ENCODE results near the gene TTC9B. TPM values are rescaled to one million over a fixed set of nuclear protein-coding genes. Genes with fewer than 3 reads are reported as not detected.
A peak's percentile ranks its signal among the peaks of the same experiment; 100 is the strongest.

TTC9B gene
- total and polyA plus RNA-seq, 2 of the 13 experiments (the other 11 are each of a cell fraction or from before 2014, with no cell fraction given): not detected

DNA sequence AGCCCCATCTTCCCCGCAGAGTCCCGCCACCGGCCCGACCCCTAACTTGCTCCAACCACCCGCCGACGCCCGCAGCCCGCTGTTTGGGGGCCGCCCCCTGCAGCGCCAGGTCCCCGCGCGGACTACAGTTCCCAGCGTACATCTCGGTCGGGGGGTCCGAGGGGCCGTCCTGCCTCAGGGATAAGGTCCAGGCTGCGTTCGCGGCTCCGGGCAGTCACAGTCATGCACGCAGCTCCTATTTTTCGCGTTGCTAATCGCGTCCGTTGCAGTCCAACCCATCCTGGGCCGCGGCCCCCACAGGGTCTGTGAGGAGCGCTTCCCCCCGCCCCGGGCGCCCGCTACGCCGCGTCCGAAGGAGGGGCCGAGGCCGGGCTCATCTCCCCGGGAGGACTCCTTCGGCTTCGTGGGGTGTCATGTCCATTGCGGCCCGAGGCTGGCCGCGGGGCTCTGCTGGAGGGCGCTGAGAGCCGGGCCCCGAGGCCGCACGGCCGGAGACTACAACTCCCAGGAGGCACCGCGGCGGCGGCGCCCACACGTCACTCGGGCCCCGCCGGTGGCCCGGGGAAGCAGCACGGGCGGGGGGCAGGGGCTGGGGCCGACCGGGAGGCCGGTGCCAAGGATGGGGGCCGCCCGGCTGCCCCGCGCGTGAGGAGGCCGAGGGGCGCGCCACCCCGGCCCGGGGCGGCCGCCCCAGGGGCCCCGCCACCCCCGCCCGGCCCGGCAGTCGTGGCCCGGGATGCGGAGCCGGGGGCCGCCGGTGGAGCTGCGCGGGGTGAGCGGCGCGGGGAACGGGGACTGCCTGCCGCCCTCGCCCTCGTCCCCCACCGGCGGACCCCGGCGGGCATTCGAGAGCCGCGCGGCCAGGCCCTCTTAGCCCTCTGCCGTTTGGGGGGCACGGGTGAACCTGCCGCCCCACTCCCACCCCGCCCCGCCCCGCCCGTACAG, 27.0 kb downstream of the TTC9B start, which contains the start of gene MAP3K10 (continued):
- TF ChIP-seq ZFX (CRISPR knock-in tag; IDR thresholded peaks at IDR 0.05; ENCODE audit: low read depth) (peak; percentile 94), RORA (CRISPR knock-in tag; IDR thresholded peaks at IDR 0.05) (no peak), ZNF33B (CRISPR knock-in tag; IDR thresholded peaks at IDR 0.05) (peak; percentile 41; the same call in 1 of the 2 replicates), TCF7L2 (IDR thresholded peaks at IDR 0.05; ENCODE audit: low read depth, low read length) (no peak), DMAP1 (CRISPR knock-in tag; IDR thresholded peaks at IDR 0.05) (peak; percentile 32; the same call in 1 of the 2 replicates), ARID2 (CRISPR knock-in tag; IDR thresholded peaks at IDR 0.05; ENCODE audit: borderline replicate concordance) (no peak), ZNF121 (CRISPR knock-in tag; IDR thresholded peaks at IDR 0.05) (peak; percentile 51; the same call in 1 of the 2 replicates), ZNF326 (CRISPR knock-in tag; IDR thresholded peaks at IDR 0.05; ENCODE audit: borderline replicate concordance) (no peak), SMYD3 (CRISPR knock-in tag; IDR thresholded peaks at IDR 0.05) (no peak), ATM (IDR thresholded peaks at IDR 0.05; ENCODE audit: borderline replicate concordance) (no peak), TBX3 (IDR thresholded peaks at IDR 0.05; ENCODE audit: borderline replicate concordance) (no peak), KMT2A (CRISPR knock-in tag; IDR thresholded peaks at IDR 0.05) (no peak), MED13 (CRISPR knock-in tag; IDR thresholded peaks at IDR 0.05) (peak; percentile 71; the same call in 1 of the 2 replicates), ZFP37 (CRISPR knock-in tag; IDR thresholded peaks at IDR 0.05; ENCODE audit: borderline replicate concordance) (no peak), TRIM24 (CRISPR knock-in tag; IDR thresholded peaks at IDR 0.05) (no peak), ZMAT3 (CRISPR knock-in tag; conservative IDR thresholded peaks at IDR 0.05) (0 out of 2 replicates have a peak, but pooled peaks have one; percentile 59), POLR2AphosphoS5 (IDR thresholded peaks at IDR 0.05; ENCODE audit: low read depth, low read length) (peak; percentile 38; the same call in 1 of the 2 replicates), NFE2L1 (CRISPR knock-in tag; IDR thresholded peaks at IDR 0.05; ENCODE audit: borderline replicate concordance) (no peak), SATB2 (CRISPR knock-in tag; IDR thresholded peaks at IDR 0.05) (no peak; the same call in 1 of the 2 replicates), AGO2 (optimal IDR thresholded peaks at IDR 0.05; ENCODE audit: low read depth, low read length) (no peak), KLF16 (CRISPR knock-in tag; IDR thresholded peaks at IDR 0.05) (no peak), NR2F1 (CRISPR knock-in tag; IDR thresholded peaks at IDR 0.05) (no peak), NFKB2 (CRISPR knock-in tag; IDR thresholded peaks at IDR 0.05; ENCODE audit: borderline replicate concordance) (peak; percentile 68; the same call in 1 of the 2 replicates)
- TF ChIP-seq, protein P1, sequence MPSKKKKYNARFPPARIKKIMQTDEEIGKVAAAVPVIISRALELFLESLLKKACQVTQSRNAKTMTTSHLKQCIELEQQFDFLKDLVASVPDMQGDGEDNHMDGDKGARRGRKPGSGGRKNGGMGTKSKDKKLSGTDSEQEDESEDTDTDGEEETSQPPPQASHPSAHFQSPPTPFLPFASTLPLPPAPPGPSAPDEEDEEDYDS (CRISPR knock-in tag; IDR thresholded peaks at IDR 0.05): no peak
- TF ChIP-seq, protein P2, sequence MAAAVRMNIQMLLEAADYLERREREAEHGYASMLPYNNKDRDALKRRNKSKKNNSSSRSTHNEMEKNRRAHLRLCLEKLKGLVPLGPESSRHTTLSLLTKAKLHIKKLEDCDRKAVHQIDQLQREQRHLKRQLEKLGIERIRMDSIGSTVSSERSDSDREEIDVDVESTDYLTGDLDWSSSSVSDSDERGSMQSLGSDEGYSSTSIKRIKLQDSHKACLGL (CRISPR knock-in tag; IDR thresholded peaks at IDR 0.05): peak; percentile 72; the same call in 1 of the 2 replicates
- TF ChIP-seq, protein P3, sequence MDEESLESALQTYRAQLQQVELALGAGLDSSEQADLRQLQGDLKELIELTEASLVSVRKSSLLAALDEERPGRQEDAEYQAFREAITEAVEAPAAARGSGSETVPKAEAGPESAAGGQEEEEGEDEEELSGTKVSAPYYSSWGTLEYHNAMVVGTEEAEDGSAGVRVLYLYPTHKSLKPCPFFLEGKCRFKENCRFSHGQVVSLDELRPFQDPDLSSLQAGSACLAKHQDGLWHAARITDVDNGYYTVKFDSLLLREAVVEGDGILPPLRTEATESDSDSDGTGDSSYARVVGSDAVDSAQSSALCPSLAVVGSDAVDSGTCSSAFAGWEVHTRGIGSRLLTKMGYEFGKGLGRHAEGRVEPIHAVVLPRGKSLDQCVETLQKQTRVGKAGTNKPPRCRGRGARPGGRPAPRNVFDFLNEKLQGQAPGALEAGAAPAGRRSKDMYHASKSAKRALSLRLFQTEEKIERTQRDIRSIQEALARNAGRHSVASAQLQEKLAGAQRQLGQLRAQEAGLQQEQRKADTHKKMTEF (CRISPR knock-in tag; IDR thresholded peaks at IDR 0.05): peak; percentile 82; the same call in 1 of the 2 replicates
- TF ChIP-seq, protein P4, sequence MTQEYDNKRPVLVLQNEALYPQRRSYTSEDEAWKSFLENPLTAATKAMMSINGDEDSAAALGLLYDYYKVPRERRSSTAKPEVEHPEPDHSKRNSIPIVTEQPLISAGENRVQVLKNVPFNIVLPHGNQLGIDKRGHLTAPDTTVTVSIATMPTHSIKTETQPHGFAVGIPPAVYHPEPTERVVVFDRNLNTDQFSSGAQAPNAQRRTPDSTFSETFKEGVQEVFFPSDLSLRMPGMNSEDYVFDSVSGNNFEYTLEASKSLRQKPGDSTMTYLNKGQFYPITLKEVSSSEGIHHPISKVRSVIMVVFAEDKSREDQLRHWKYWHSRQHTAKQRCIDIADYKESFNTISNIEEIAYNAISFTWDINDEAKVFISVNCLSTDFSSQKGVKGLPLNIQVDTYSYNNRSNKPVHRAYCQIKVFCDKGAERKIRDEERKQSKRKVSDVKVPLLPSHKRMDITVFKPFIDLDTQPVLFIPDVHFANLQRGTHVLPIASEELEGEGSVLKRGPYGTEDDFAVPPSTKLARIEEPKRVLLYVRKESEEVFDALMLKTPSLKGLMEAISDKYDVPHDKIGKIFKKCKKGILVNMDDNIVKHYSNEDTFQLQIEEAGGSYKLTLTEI (CRISPR knock-in tag; conservative IDR thresholded peaks at IDR 0.05): no peak
